ENCODE data around the gene ZNF365.

DNA sequence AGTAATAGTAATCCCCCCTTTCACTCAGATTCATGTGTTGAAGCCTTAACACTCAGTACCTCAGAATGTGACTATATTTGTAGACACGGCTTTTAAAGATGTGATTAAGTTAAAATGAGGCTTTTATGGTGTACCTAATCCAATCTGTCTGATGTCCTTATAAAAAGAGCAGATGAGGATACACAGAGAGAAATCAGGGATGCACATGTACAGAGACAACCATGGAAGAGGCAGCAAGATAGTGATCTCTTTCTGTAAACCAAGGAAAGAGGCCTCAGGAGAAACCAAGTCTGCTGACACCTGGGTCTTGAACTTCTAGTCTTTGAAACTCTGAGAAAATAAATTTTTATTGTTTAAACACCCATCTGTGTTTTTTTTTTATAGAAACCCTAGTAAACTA is 44.0 kb upstream of the ZNF365 start:
- TF ChIP-seq SP1 (CRISPR knock-in tag; conservative IDR thresholded peaks at IDR 0.05) (no peak), MXD4 (CRISPR knock-in tag; IDR thresholded peaks at IDR 0.05; ENCODE audit: borderline replicate concordance) (no peak), SMAD3 (CRISPR knock-in tag; IDR thresholded peaks at IDR 0.05; ENCODE audit: borderline replicate concordance) (no peak), CREM (CRISPR knock-in tag; IDR thresholded peaks at IDR 0.05) (no peak), FOXJ3 (CRISPR knock-in tag; IDR thresholded peaks at IDR 0.05; ENCODE audit: borderline replicate concordance) (no peak), EMX1 (CRISPR knock-in tag; IDR thresholded peaks at IDR 0.05) (no peak), TP53 (CRISPR knock-in tag; IDR thresholded peaks at IDR 0.05) (no peak), ATF1 (CRISPR knock-in tag; IDR thresholded peaks at IDR 0.05) (no peak), GABPB1 (CRISPR knock-in tag; IDR thresholded peaks at IDR 0.05) (no peak)
- TF ChIP-seq, protein P1, sequence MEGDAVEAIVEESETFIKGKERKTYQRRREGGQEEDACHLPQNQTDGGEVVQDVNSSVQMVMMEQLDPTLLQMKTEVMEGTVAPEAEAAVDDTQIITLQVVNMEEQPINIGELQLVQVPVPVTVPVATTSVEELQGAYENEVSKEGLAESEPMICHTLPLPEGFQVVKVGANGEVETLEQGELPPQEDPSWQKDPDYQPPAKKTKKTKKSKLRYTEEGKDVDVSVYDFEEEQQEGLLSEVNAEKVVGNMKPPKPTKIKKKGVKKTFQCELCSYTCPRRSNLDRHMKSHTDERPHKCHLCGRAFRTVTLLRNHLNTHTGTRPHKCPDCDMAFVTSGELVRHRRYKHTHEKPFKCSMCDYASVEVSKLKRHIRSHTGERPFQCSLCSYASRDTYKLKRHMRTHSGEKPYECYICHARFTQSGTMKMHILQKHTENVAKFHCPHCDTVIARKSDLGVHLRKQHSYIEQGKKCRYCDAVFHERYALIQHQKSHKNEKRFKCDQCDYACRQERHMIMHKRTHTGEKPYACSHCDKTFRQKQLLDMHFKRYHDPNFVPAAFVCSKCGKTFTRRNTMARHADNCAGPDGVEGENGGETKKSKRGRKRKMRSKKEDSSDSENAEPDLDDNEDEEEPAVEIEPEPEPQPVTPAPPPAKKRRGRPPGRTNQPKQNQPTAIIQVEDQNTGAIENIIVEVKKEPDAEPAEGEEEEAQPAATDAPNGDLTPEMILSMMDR (IDR thresholded peaks at IDR 0.05): no peak
- TF ChIP-seq, protein P2, sequence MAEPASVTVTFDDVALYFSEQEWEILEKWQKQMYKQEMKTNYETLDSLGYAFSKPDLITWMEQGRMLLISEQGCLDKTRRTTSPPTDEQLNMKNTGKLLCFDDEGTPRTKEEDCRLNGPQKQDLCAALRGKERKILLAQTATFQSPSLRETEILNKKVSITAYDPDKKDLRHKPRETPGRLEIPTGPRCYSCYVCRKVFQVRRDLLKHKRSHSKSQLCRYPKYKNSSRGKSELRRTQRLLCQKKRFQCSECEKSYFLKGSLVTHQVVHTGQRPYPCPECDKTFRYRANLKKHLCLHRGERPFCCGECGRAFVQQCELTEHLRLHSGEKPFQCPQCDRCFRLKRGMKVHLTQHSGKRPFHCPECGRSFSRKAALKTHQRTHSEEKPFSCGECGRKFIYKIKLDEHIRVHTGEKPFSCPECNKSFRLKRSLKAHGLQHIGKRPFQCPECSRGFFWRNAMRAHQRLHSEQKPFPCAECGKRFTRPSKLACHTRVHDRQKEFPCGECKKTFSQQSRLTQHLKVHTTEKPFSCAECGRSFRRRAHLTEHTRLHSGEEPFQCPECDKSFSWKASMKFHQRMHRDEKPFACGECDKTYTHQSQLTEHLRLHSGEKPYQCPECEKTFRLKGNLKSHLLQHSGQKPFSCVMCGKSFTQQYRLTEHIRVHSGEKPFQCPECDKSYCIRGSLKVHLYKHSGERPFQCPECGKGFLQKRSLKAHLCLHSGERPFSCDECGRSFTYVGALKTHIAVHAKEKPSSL (CRISPR knock-in tag; conservative IDR thresholded peaks at IDR 0.05): no peak
- TF ChIP-seq, protein P3, sequence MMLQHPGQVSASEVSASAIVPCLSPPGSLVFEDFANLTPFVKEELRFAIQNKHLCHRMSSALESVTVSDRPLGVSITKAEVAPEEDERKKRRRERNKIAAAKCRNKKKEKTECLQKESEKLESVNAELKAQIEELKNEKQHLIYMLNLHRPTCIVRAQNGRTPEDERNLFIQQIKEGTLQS (CRISPR knock-in tag; conservative IDR thresholded peaks at IDR 0.05): no peak
- TF ChIP-seq, protein P4, sequence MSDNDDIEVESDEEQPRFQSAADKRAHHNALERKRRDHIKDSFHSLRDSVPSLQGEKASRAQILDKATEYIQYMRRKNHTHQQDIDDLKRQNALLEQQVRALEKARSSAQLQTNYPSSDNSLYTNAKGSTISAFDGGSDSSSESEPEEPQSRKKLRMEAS (CRISPR knock-in tag; IDR thresholded peaks at IDR 0.05): no peak

Data from WTC11 (cell line).